ENCODE data around the gene HOXB7.

DNA sequence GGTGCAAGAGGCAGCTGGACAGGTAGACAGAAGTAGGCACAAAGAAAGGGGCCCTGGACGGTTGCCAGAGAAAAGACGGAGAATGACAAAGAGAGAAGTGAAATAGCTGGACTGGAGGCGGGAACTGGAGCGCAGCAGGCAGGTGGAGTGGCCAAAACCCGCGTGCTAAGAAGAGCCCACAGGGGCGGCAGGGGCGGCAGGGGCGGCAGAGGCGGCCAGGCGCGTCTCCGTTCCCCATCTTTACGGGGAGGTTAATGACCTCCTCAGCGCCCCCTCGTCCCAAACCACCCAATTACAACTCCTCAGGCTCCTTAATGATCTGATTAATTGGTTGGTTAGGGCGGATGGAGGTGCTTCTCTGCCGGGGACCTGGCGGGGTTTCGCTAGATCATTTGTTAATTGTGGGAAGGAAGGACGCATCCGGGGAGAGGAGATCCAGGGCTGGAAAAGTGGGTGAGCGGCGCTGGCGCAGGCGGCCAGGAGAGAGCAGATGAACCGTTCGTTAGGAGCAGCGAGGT, 30.8 kb upstream of the HOXB7 start:
- TF ChIP-seq, protein P1, sequence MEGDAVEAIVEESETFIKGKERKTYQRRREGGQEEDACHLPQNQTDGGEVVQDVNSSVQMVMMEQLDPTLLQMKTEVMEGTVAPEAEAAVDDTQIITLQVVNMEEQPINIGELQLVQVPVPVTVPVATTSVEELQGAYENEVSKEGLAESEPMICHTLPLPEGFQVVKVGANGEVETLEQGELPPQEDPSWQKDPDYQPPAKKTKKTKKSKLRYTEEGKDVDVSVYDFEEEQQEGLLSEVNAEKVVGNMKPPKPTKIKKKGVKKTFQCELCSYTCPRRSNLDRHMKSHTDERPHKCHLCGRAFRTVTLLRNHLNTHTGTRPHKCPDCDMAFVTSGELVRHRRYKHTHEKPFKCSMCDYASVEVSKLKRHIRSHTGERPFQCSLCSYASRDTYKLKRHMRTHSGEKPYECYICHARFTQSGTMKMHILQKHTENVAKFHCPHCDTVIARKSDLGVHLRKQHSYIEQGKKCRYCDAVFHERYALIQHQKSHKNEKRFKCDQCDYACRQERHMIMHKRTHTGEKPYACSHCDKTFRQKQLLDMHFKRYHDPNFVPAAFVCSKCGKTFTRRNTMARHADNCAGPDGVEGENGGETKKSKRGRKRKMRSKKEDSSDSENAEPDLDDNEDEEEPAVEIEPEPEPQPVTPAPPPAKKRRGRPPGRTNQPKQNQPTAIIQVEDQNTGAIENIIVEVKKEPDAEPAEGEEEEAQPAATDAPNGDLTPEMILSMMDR (IDR thresholded peaks at IDR 0.05) = no peak
- no peak for TF ChIP-seq POLR2A (IDR thresholded peaks at IDR 0.05)

All from sigmoid colon (tissue), 3 donors.